Lower leg skin (tissue), 3 donors: Measurements from ENCODE around the gene GAN.

Experiments
- CTCF ChIP-seq, 3 donors: fragments of 450-650 bp; IDR thresholded peaks; one replicate each; pipeline ENCODE4 v1.5.1; 2016; ENCODE audit warnings: antibody characterized with exemption in 3 of 3, mild to moderate bottlenecking in 3 of 3, moderate library complexity in 2 of 3
- POLR2A ChIP-seq, 2 donors: fragments of 450-650 bp; IDR thresholded peaks; one replicate each; pipeline ENCODE4 v1.6.1; 2016 to 2017; ENCODE audit warnings: antibody characterized with exemption in 2 of 2, mild to moderate bottlenecking in 1 of 2, moderate library complexity in 1 of 2

GRCh38 chr16:81392011-81392410, 77.2 kb downstream of the GAN start:
- TF ChIP-seq CTCF (IDR thresholded peaks at IDR 0.05) (no peak), POLR2A (IDR thresholded peaks at IDR 0.05) (no peak)
